Small intestine (tissue), 7 donors: ENCODE measurements around the gene CAPS. TPM values are rescaled to one million over a fixed set of nuclear protein-coding genes. Genes with fewer than 3 reads are reported as not detected.
"Not testable (repeated sequence)": the region's sequence is repeated elsewhere in the genome, so short reads cannot be mapped to it uniquely, and the experiment has no call there.

Experiments used
- DNase-seq, 2 donors: peaks; one replicate each; pipeline versions ENCODE4 v3.0.0 to v3.0.0-alpha.2; 2013
- FAIRE-seq: peaks from 2 replicates; lab custom pipeline; 2012; peaks lifted over from hg19 to GRCh38; lab: Jason Lieb, UNC
- H3K27ac ChIP-seq, 3 donors: one replicate each; pipeline ENCODE4 v1.5.1; 2013; ENCODE audit warnings: low read length in 2 of 3, mild to moderate bottlenecking in 2 of 3, control low read depth in 1 of 3, inconsistent platforms in 1 of 3, low read depth in 1 of 3, moderate library complexity in 1 of 3
- H3K27me3 ChIP-seq, 3 donors: one replicate each; pipeline ENCODE4 v1.6.1; 2013; ENCODE audit warnings: low read length in 3 of 3, inconsistent platforms in 1 of 3; ENCODE audit not compliant: control insufficient read depth in 3 of 3, insufficient read depth in 3 of 3
- H3K36me3 ChIP-seq, 3 donors: one replicate each; pipeline ENCODE4 v1.6.1; 2013; ENCODE audit warnings: low read length in 3 of 3, inconsistent platforms in 1 of 3, low read depth in 1 of 3, mild to moderate bottlenecking in 1 of 3, moderate library complexity in 1 of 3; ENCODE audit not compliant: control insufficient read depth in 3 of 3, insufficient read depth in 2 of 3
- H3K4me1 ChIP-seq, 3 donors: one replicate each; pipeline ENCODE4 v1.6.1; 2013; ENCODE audit warnings: low read length in 2 of 3, inconsistent platforms in 1 of 3, low read depth in 1 of 3, mild to moderate bottlenecking in 1 of 3, moderate library complexity in 1 of 3; ENCODE audit not compliant: control insufficient read depth in 3 of 3, insufficient read depth in 2 of 3
- H3K4me3 ChIP-seq, 3 donors: one replicate each; pipeline ENCODE4 v1.5.1; 2013; ENCODE audit warnings: low read length in 3 of 3, control low read depth in 1 of 3, inconsistent platforms in 1 of 3, low read depth in 1 of 3, mild to moderate bottlenecking in 1 of 3, moderate library complexity in 1 of 3
- H3K9me3 ChIP-seq, 2 donors: one replicate each; pipeline ENCODE4 v1.6.1; 2013; ENCODE audit warnings: low read depth in 1 of 2, low read length in 1 of 2; ENCODE audit not compliant: control insufficient read depth in 2 of 2, insufficient read depth in 1 of 2
- WGBS, 3 donors: extraction: QIAGEN DNeasy Blood & Tissue Kit; methylation state at CpG; one replicate each; pipeline ENCODE4 v1.1.7; 2013; 5-methylcytosine and 5-hydroxymethylcytosine counted together
- polyA plus RNA-seq, 4 donors: library from polyadenylated mRNA; stranded (reverse) in 3 of 4; unstranded in 1 of 4; fragments of 200-250 nt in 3 of 4; fragments of 120-200 nt in 1 of 4; gene quantifications; one replicate each; pipeline versions ENCODE4 v1.2.1 to v1.2.3, GENCODE V29; 2013
- donor health status: healthy with polysubstance abuse.
- donor health status: control.
- donor health status: control.
- donor health status: Bipolar disorder and iron deficiency.
- donor health status: healthy.

CAPS gene
- polyA plus RNA-seq, 4 donors = 8.7 to 22.7 (median 15.4) TPM

- WGBS, 3 donors = 70 to 81% (median 76%) methylated on average over 11 of the region's 11 CpGs
- not testable (repeated sequence) for H3K4me3 ChIP-seq, FAIRE-seq, H3K36me3 ChIP-seq, H3K27me3 ChIP-seq, H3K9me3 ChIP-seq, H3K27ac ChIP-seq, DNase-seq
- H3K4me1 ChIP-seq = peaks cover 0 to 14% (median 0%) of the 10 kb centered on the region in 3 donors
These were observed 29.8 kb upstream of the CAPS start for GRCh38 chr19:5884065-5884811.

GRCh38 chr19:5889288-5889971 is 24.6 kb upstream of the CAPS start:
- no peaks in the 10 kb centered on the region for H3K9me3 ChIP-seq
- FAIRE-seq (no peak), DNase-seq (no peak)
- H3K36me3 ChIP-seq = peaks cover 0 to 7% (median 0%) of the 10 kb centered on the region in 3 donors
- WGBS, 3 donors = 54 to 61% (median 54%) methylated on average over 17 of the region's 17 CpGs
- H3K27me3 ChIP-seq = peaks cover 0 to 28% (median 0%) of the 10 kb centered on the region in 3 donors
- H3K4me3 ChIP-seq = no peak overlapping the region
- peak overlapping the region in 1 of 3 donors; percentile 11 for H3K27ac ChIP-seq
- peaks cover 0 to 10% (median 0%) of the 10 kb centered on the region in 3 donors for H3K4me1 ChIP-seq

GRCh38 chr19:5890099-5890498 is 24.0 kb upstream of the CAPS start:
- DNase-seq = no peak
- FAIRE-seq = no peak
- Histone ChIP-seq H3K9me3 (no peaks in the 10 kb centered on the region), H3K36me3 (peaks cover 0 to 14% (median 0%) of the 10 kb centered on the region in 3 donors), H3K27ac (peak overlapping the region in 1 of 3 donors; percentile 11), H3K4me3 (no peak overlapping the region), H3K4me1 (peaks cover 0 to 10% (median 0%) of the 10 kb centered on the region in 3 donors), H3K27me3 (peaks cover 0 to 28% (median 0%) of the 10 kb centered on the region in 3 donors)
- WGBS, 3 donors = 55 to 69% (median 66%) methylated on average over 9 to 10 of the region's 10 CpGs

- no peaks in the 10 kb centered on the region for H3K9me3 ChIP-seq
- H3K4me3 ChIP-seq = no peak overlapping the region
- H3K4me1 ChIP-seq = peaks cover 0 to 10% (median 0%) of the 10 kb centered on the region in 3 donors
- peaks cover 5 to 28% (median 11%) of the 10 kb centered on the region in 3 donors for H3K36me3 ChIP-seq
- H3K27ac ChIP-seq = no peak overlapping the region
- H3K27me3 ChIP-seq = peaks cover 0 to 28% (median 0%) of the 10 kb centered on the region in 3 donors
- FAIRE-seq (no peak), DNase-seq (no peak)
- WGBS, 3 donors = 33 to 64% (median 58%) methylated on average over 3 to 4 of the region's 4 CpGs
These were observed 22.5 kb upstream of the CAPS start for GRCh38 chr19:5891572-5891937.

GRCh38 chr19:5891938-5892771 is 21.9 kb upstream of the CAPS start:
- no peak for FAIRE-seq
- 3 to 11% (median 11%) methylated on average over 47 to 48 of the region's 48 CpGs for WGBS, 3 donors

GRCh38 chr19:5892772-5893275 is 21.2 kb upstream of the CAPS start:
- WGBS, 3 donors = 46 to 57% (median 51%) methylated on average over 15 of the region's 15 CpGs
- DNase-seq (no peak), FAIRE-seq (no peak)
- peaks cover 5 to 40% (median 11%) of the 10 kb centered on the region in 3 donors for H3K36me3 ChIP-seq
- peaks cover 0 to 28% (median 0%) of the 10 kb centered on the region in 3 donors for H3K27me3 ChIP-seq
- H3K27ac ChIP-seq = no peak overlapping the region
- H3K4me1 ChIP-seq = peaks cover 0 to 10% (median 0%) of the 10 kb centered on the region in 3 donors
- H3K4me3 ChIP-seq = no peak overlapping the region
- H3K9me3 ChIP-seq = no peaks in the 10 kb centered on the region

More at GRCh38 chr19:5891938-5892771, 21.9 kb upstream of the CAPS start:
- Histone ChIP-seq H3K27me3 (peaks cover 0 to 28% (median 0%) of the 10 kb centered on the region in 3 donors), H3K4me3 (no peak overlapping the region), H3K27ac (no peak overlapping the region), H3K9me3 (no peaks in the 10 kb centered on the region), H3K4me1 (peaks cover 0 to 10% (median 0%) of the 10 kb centered on the region in 3 donors), H3K36me3 (peaks cover 5 to 34% (median 11%) of the 10 kb centered on the region in 3 donors)
- DNase-seq = peak in 1 of 2 donors; percentile 35

GRCh38 chr19:5893296-5893903 is 20.7 kb upstream of the CAPS start:
- no peak overlapping the region for H3K27ac ChIP-seq
- WGBS, 3 donors = 77 to 87% (median 86%) methylated on average over 12 to 13 of the region's 13 CpGs

More at GRCh38 chr19:5893296-5893903, 20.7 kb upstream of the CAPS start:
- FAIRE-seq = no peak
- H3K36me3 ChIP-seq = peaks cover 5 to 46% (median 11%) of the 10 kb centered on the region in 3 donors
- H3K9me3 ChIP-seq = no peaks in the 10 kb centered on the region
- no peak overlapping the region for H3K4me3 ChIP-seq
- peaks cover 0 to 10% (median 0%) of the 10 kb centered on the region in 3 donors for H3K4me1 ChIP-seq
- DNase-seq = no peak
- peaks cover 0 to 28% (median 0%) of the 10 kb centered on the region in 3 donors for H3K27me3 ChIP-seq
